ENCODE results near the gene MED27. TPM values are rescaled to one million over a fixed set of nuclear protein-coding genes. Genes with fewer than 3 reads are reported as not detected.

Gene MED27
- total RNA-seq, 1 donor: 19.0 TPM

DNA sequence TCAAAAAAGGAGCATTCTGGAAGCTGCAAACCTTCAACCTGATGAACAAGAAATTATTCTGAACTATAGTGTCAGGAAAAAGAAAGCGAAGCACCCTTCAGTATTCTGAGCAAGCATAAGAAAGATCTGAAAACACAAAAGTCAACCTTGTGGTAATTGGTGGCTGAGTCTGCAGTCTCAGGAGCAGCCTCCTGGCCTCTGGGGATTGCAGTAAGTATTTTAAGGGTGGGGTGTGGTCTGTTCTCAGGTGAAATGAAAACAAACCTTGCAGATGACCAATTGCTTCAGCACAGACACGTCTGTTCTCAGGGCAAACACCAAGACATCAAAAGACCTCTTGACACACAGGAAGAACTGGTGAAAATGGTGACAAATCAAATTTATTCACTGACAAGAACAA, 192.0 kb downstream of the MED27 start:
- no peak for DNase-seq (ENCODE audit: low read depth)
- TF ChIP-seq, protein P1, sequence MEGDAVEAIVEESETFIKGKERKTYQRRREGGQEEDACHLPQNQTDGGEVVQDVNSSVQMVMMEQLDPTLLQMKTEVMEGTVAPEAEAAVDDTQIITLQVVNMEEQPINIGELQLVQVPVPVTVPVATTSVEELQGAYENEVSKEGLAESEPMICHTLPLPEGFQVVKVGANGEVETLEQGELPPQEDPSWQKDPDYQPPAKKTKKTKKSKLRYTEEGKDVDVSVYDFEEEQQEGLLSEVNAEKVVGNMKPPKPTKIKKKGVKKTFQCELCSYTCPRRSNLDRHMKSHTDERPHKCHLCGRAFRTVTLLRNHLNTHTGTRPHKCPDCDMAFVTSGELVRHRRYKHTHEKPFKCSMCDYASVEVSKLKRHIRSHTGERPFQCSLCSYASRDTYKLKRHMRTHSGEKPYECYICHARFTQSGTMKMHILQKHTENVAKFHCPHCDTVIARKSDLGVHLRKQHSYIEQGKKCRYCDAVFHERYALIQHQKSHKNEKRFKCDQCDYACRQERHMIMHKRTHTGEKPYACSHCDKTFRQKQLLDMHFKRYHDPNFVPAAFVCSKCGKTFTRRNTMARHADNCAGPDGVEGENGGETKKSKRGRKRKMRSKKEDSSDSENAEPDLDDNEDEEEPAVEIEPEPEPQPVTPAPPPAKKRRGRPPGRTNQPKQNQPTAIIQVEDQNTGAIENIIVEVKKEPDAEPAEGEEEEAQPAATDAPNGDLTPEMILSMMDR (IDR thresholded peaks at IDR 0.05; ENCODE audit: insufficient read depth, low read depth, low read length): no peak
- H3K4me3 ChIP-seq (ENCODE audit: low read depth, low read length): no peak overlapping the region

DNA sequence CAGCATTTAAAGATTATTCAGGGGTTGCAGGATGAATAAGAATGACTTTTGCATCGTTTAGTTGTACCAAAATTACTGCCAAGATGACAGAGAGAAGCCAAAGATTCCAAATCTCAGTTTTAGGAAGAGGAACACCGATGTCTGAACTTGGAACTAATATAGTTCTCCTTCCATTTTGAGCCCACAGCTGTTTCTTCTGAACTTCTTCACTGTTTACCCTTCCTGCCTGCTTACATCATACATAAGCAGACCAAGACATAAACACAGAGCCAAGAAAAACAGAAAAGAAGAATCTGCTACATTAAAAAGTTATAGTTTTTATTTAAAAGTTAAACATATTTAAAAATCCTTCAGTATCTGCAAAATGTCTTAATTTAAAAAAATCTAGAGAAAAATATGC, 192.8 kb downstream of the MED27 start:
- H3K4me3 ChIP-seq (ENCODE audit: low read depth, low read length): no peak overlapping the region
- DNase-seq (ENCODE audit: low read depth): peak; percentile 51
- TF ChIP-seq, protein P1 (IDR thresholded peaks at IDR 0.05; ENCODE audit: insufficient read depth, low read depth, low read length): no peak

DNA sequence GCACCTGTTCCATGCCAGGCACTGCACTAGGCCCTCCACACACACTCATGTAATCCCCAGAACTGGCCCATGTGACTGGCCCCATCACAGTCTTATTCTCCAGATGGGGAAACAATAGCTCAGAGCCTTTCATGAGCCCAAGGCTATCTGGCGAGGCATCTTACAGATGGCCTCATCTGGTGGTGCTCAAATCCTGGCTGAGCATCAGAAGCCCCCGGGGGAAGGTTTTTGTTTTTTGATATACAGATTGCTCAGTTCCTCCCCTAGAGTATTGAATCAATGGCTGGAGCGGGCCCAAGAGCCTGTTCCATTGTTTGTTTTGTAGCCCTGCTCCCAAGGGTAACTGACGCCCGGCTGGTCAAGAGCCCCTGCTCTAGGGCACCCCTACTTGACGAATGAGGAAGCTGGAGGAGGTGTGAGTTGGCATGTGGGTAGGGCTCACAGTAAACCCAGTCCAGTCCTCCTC, 194.5 kb downstream of the MED27 start:
- TF ChIP-seq, protein P1 (IDR thresholded peaks at IDR 0.05; ENCODE audit: insufficient read depth, low read depth, low read length): no peak
- DNase-seq (ENCODE audit: low read depth): no peak
- no peak overlapping the region for H3K4me3 ChIP-seq (ENCODE audit: low read depth, low read length)

DNA sequence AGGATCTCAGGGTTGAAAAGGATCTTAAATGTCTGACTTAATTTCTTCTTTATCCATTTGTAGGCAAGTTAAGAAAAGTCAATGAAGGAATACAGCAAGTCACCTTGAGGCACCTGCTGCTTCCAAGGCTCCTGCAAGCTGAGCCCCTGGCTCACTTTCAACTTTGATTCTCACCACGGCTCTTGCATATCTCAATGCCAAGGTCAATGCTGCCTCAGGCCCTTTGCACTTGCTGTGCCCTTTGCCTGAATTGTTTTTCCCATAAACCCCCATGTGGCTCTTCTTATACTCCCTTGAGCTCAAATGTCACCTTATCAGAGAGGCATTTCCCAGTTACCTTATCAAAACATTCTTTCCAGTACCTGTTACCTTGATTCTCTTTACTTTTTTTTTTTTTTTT, 195.4 kb downstream of the MED27 start:
- no peak overlapping the region for H3K4me3 ChIP-seq (ENCODE audit: low read depth, low read length)
- TF ChIP-seq, protein P1 (IDR thresholded peaks at IDR 0.05; ENCODE audit: insufficient read depth, low read depth, low read length): no peak
- DNase-seq (ENCODE audit: low read depth): no peak

DNA sequence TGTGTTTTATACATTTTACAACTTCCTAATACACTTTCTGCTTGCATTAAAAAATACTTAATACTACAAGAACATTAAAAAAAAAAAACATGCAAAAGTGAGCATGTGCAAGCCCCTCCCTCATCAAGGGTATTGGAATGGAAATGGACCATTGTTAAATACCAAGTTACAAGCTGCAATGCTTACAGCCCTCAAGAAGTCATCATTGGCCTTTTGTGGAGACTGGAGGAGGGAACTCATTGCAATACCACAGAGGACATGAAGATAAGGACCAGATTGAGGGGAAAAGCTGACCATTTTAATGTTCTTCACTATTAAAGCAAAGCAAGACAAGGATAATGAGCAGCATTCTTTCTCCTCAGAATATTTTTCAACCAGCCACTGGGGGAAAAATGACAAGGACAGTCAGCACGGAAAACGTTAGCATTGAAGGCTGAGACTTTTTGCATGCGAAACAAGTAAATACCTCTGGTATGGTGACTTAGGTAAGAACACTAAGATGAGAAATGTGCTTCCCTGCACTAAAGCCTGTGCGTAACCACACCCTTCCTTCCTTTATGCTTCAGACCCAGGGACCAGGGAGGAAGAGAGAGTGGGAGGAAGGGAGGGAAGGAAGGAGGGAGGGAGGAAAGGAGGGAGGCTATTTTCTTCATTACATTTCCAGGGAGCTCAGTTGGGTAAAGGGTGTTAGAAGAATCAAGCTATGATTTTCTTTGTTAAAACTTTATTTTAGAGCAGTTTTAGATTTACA, 198.7 kb downstream of the MED27 start:
- no peak for DNase-seq (ENCODE audit: low read depth)
- TF ChIP-seq, protein P1 (IDR thresholded peaks at IDR 0.05; ENCODE audit: insufficient read depth, low read depth, low read length): no peak
- H3K4me3 ChIP-seq (ENCODE audit: low read depth, low read length): no peak overlapping the region

DNA sequence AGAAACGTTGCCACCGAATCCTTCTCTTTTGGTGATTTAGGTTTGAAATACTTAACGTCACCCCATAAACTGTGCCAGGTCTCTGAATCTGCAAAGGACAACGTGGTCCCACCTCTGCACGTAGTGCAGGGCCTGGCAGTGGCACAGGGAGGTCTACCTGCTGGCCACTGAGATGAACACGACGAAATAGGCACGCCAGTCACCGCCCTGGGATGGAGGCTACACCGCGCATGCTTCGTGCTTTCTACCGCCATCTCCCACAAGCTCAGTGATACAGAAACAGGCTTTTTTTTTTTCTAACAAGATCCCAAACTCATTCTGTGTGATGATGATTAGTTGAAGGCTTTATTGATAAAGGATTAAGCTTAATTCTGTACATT, 199.8 kb downstream of the MED27 start:
- H3K4me3 ChIP-seq (ENCODE audit: low read depth, low read length): no peak overlapping the region
- TF ChIP-seq, protein P1 (IDR thresholded peaks at IDR 0.05; ENCODE audit: insufficient read depth, low read depth, low read length): no peak
- no peak for DNase-seq (ENCODE audit: low read depth)
